Gastrocnemius medialis (tissue), 4 donors: ENCODE measurements around the gene ELANE. TPM values are rescaled to one million over a fixed set of nuclear protein-coding genes. Genes with fewer than 3 reads are reported as not detected.

Source experiments
- ATAC-seq, 2 donors: fragments of 150-250 bp; one replicate each; pipeline ENCODE4 v1.9.1; 2016
- DNase-seq, 2 donors: peaks; one replicate each; pipeline ENCODE4 v3.0.0-alpha.2; 2019
- H3K27ac ChIP-seq, 4 donors: fragments of 200-600 bp; sonication (generic); 1 replicate in 1 of 4; 2 replicates in 3 of 4; pipeline ENCODE4 v1.5.1; 2016 to 2018; ENCODE audit warnings: mild to moderate bottlenecking in 2 of 4, moderate library complexity in 1 of 4
- H3K27me3 ChIP-seq, 3 donors: fragments of 200-600 bp; sonication (generic) in 2 of 3; 1 replicate in 1 of 3; 2 replicates in 2 of 3; pipeline versions ENCODE4 v1.5.1 to v1.6.0; 2016 to 2019; ENCODE audit warnings: mild to moderate bottlenecking in 1 of 3, moderate library complexity in 1 of 3
- H3K36me3 ChIP-seq, 2 donors: fragments of 200-600 bp; sonication (generic) in 1 of 2; one replicate each; pipeline ENCODE4 v1.5.1; 2017 to 2018
- H3K4me1 ChIP-seq, 2 donors: fragments of 200-600 bp; sonication (generic) in 1 of 2; one replicate each; pipeline ENCODE4 v1.5.1; 2016 to 2017; ENCODE audit warnings: mild to moderate bottlenecking in 2 of 2
- H3K4me3 ChIP-seq, 4 donors: fragments of 200-600 bp; sonication (generic) in 3 of 4; 1 replicate in 1 of 4; 2 replicates in 3 of 4; pipeline ENCODE4 v1.5.1; 2016 to 2019; ENCODE audit warnings: mild to moderate bottlenecking in 2 of 4
- H3K9me3 ChIP-seq, 3 donors: fragments of 200-600 bp; sonication (generic) in 2 of 3; 1 replicate in 1 of 3; 2 replicates in 2 of 3; pipeline ENCODE4 v1.5.1; 2016 to 2019
- POLR2A ChIP-seq, 2 donors: fragments of 450-650 bp; IDR thresholded peaks; one replicate each; pipeline ENCODE4 v1.6.1; 2017; ENCODE audit warnings: antibody characterized with exemption in 2 of 2, mild to moderate bottlenecking in 2 of 2, moderate library complexity in 2 of 2
- in situ Hi-C, 4 donors: fragments of 200-750 bp; cut with MboI; loops; one replicate each; pipeline versions ENCODE4 v1.15.0 to v1.8.0; 2017; ENCODE audit warnings: low sequenced_read_pairs in 4 of 4
- intact Hi-C: fragments of 100-400 bp; cut with DNase I; formaldehyde crosslinking; loops from one replicate; pipeline ENCODE4 v1.15.1; 2023; ENCODE audit warnings: low total_unique reads
- total RNA-seq, 4 donors: library from RNA; depleted of rRNA; stranded (reverse); fragments of >200 nt; gene quantifications; one replicate each; pipeline versions ENCODE4 v1.1.0 to v1.2.3, GENCODE V29; 2016
- TF ChIP-seq, protein P1 (sequence below), 5 experiments: fragments of 450-650 bp in 3 of 5; fragments of 200-600 bp in 2 of 5; sonication (generic) in 2 of 5; IDR thresholded peaks in 4 of 5; conservative IDR thresholded peaks in 1 of 5; 1 replicate in 4 of 5; 2 replicates in 1 of 5; pipeline ENCODE4 v1.5.1; 2016 to 2019; ENCODE audit warnings: antibody characterized with exemption in 5 of 5, mild to moderate bottlenecking in 3 of 5, moderate library complexity in 3 of 5

The ELANE gene
- total RNA-seq, 4 donors from 2014 or later: 0.46 to 0.84 TPM; not detected in 2

DNA sequence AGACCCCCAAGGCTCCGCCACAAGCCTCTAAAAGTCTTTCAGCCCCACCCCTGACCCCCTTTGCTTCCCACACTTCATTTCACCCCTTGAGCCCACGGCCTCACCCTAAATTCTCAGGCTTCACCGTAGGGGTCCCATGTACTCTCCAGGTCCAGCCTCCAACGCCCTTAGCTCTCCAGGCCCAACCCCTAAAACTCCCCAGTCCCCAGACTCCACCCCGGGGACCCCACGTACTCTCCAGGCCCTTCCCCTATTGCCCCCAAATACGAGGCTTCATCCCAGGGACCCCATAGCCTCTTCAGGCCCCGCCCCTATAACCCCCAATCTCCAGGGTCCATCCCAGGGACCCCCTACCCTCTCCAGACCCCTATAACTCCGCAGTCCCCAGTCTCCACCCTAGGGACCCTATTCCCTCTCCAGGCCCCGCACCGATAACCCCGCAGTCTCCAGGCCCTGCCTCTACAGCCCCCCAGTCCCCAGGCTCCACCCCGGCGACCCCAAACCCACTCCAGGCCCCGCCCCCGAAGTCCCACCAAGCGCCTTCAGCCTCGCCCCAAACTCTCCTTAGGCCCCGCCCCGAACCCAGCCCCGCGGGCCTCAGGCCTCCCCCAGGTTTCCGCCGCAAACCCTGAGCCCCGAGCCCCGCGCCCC lies 40.3 kb downstream of the ELANE start:
- intact Hi-C loops (no loop called here), in situ Hi-C loops (no loop called here)
- DNase-seq (no peak), ATAC-seq (no peak)
- TF ChIP-seq POLR2A (IDR thresholded peaks at IDR 0.05): no peak
- TF ChIP-seq, protein P1, sequence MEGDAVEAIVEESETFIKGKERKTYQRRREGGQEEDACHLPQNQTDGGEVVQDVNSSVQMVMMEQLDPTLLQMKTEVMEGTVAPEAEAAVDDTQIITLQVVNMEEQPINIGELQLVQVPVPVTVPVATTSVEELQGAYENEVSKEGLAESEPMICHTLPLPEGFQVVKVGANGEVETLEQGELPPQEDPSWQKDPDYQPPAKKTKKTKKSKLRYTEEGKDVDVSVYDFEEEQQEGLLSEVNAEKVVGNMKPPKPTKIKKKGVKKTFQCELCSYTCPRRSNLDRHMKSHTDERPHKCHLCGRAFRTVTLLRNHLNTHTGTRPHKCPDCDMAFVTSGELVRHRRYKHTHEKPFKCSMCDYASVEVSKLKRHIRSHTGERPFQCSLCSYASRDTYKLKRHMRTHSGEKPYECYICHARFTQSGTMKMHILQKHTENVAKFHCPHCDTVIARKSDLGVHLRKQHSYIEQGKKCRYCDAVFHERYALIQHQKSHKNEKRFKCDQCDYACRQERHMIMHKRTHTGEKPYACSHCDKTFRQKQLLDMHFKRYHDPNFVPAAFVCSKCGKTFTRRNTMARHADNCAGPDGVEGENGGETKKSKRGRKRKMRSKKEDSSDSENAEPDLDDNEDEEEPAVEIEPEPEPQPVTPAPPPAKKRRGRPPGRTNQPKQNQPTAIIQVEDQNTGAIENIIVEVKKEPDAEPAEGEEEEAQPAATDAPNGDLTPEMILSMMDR (IDR thresholded peaks at IDR 0.05 in 4 of 5, conservative IDR thresholded peaks at IDR 0.05 in 1 of 5): no peak
- Histone ChIP-seq H3K27me3 (no peaks in the 10 kb centered on the region), H3K27ac (peak overlapping the region; percentile 81 to 91 (median 88)), H3K9me3 (no peaks in the 10 kb centered on the region), H3K4me1 (peaks cover 0 to 9% of the 10 kb centered on the region in 2 donors), H3K36me3 (peaks cover 0 to 14% of the 10 kb centered on the region in 2 donors), H3K4me3 (peak overlapping the region; percentile 73 to 84 (median 75))

DNA sequence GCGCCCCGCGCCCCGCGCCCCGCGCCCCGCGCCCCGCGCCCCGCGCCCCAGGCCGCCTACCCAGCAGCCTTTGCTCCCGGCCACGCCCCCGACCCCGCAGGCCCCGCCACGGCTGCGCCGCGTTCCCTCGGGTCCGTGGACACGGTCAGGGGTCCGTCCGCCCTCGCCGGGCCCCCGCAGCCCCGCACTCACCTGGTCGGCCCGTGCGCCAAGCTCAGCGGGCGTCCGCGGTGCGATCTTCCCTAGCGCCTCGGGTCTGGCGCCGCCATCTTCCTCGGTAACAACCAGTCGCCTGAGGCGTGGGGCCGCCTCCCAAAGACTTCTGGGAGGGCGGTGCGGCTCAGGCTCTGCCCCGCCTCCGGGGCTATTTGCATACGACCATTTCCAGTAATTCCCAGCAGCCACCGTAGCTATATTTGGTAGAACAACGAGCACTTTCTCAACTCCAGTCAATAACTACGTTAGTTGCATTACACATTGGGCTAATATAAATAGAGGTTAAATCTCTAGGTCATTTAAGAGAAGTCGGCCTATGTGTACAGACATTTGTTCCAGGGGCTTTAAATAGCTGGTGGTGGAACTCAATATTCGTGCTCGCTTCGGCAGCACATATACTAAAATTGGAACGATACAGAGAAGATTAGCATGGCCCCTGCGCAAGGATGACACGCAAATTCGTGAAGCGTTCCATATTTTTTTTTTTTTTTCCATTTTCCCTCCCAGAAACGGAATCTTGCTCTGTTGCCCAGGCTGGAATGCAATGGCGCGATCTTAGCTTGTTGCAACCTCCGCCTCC lies 41.0 kb downstream of the ELANE start, which contains the start of the genes MED16 and RNU6-9:
TSS of gene MED16 (minus strand) at position 294 of the 796 bp plus-strand sequence. CDS start 2,056 bp downstream, outside the sequence.
TSS of gene RNU6-9 (plus strand) at position 591 of the 796 bp plus-strand sequence.
- DNase-seq (peak; percentile 85 to 92), ATAC-seq (peak; percentile 98 to 99)
- intact Hi-C loops: loop anchor here (1.0 kb wide), 2 partner anchors 20 to 96 kb away; partner anchors contain the start of genes PTBP1 and R3HDM4
- Histone ChIP-seq H3K27me3 (no peaks in the 10 kb centered on the region), H3K4me1 (peaks cover 0 to 9% of the 10 kb centered on the region in 2 donors), H3K4me3 (peak within 1 kb of the TSS; percentile 73 to 84 (median 75)), H3K36me3 (peaks cover 0 to 13% of the 10 kb centered on the region in 2 donors), H3K9me3 (no peaks in the 10 kb centered on the region), H3K27ac (peak within 1 kb of the TSS; percentile 81 to 91 (median 88))
- in situ Hi-C loops: no loop called here
- peak; percentile 61 to 69 for TF ChIP-seq POLR2A (IDR thresholded peaks at IDR 0.05)
- TF ChIP-seq, protein P1 (IDR thresholded peaks at IDR 0.05 in 4 of 5, conservative IDR thresholded peaks at IDR 0.05 in 1 of 5): peak in 1 of 5 experiments; percentile 6

DNA sequence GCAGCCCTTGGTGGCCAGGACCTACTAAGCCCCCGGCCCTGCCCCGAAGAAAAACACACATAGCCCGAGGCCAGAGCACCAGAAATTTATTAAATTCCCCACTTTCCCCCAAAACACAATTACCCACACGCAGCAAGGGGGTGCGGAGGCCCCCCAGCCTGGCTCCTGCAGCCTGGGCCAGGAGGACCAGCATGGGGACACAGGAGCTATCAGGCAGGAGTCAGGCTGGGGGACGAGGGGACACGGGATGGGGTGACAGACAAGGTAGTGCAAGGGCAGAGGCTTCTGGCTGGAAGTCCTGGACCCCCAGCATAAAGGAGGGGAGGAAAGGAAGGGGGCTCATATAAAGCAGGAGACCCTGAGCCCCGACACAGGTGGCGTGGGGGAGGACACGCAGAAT lies 44.3 kb downstream of the ELANE start:
- Histone ChIP-seq H3K4me1 (peaks cover 0 to 9% of the 10 kb centered on the region in 2 donors), H3K27me3 (no peaks in the 10 kb centered on the region), H3K4me3 (no peak overlapping the region), H3K36me3 (peaks cover 0 to 15% of the 10 kb centered on the region in 2 donors), H3K27ac (no peak overlapping the region), H3K9me3 (no peaks in the 10 kb centered on the region)
- TF ChIP-seq, protein P1 (IDR thresholded peaks at IDR 0.05 in 4 of 5, conservative IDR thresholded peaks at IDR 0.05 in 1 of 5): no peak
- TF ChIP-seq POLR2A (IDR thresholded peaks at IDR 0.05): no peak
- DNase-seq (no peak), ATAC-seq (no peak)
- in situ Hi-C loops (no loop called here), intact Hi-C loops (no loop called here)

DNA sequence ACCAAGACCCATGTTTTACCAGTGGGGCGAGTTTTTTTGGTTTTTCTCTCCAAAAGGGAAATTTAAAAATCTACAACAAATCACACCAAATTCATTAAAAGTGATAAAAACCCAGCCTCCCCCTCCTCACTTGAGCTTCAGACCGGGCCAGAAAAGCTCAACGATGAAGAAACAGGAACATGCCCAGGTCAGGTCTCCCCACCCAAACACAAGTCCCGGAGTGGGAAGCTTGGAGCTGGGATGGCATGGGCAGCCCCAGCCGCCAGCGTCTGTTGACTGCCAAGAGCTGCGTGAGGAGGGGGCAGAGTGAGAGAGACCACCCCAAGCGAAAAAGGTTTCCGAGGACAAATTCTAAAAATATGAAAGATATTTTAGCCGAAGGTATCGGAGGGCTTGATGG lies 44.9 kb downstream of the ELANE start:
- ATAC-seq (no peak), DNase-seq (no peak)
- H3K36me3 ChIP-seq: peaks cover 0 to 19% of the 10 kb centered on the region in 2 donors
- TF ChIP-seq, protein P1 (IDR thresholded peaks at IDR 0.05 in 4 of 5, conservative IDR thresholded peaks at IDR 0.05 in 1 of 5): no peak
- no peak for TF ChIP-seq POLR2A (IDR thresholded peaks at IDR 0.05)
- in situ Hi-C loops (no loop called here), intact Hi-C loops (no loop called here)
- H3K4me1 ChIP-seq: peaks cover 0 to 6% of the 10 kb centered on the region in 2 donors
- no peak overlapping the region for H3K4me3 ChIP-seq
- no peaks in the 10 kb centered on the region for H3K27me3 ChIP-seq
- H3K27ac ChIP-seq: no peak overlapping the region
- H3K9me3 ChIP-seq: no peaks in the 10 kb centered on the region
